Endothelial cell of umbilical vein (primary cell): ENCODE measurements around the gene TFB2M. TPM values are rescaled to one million over a fixed set of nuclear protein-coding genes. Genes with fewer than 3 reads are reported as not detected.
A peak's percentile ranks its signal among the peaks of the same experiment; 100 is the strongest.

Experiments
- BruUV-seq: library from RNA; stranded (reverse); fragments of 400-500 nt; replicated peaks from 2 replicates; lab custom pipeline; 2021; lab: Mats Ljungman, UMichigan
- CTCF ChIA-PET: fragments of 300-600, 350-600 bp; sonication (Branson Sonifier 250); formaldehyde crosslinking; loops from one replicate; lab custom pipeline; 2021; ENCODE audit warnings: antibody characterized with exemption, inconsistent platforms; lab: Charles Lee
- POLR2A ChIA-PET: fragments of 300-600, 350-600 bp; sonication (Branson Sonifier 250); formaldehyde crosslinking; loops from one replicate; lab custom pipeline; 2021; ENCODE audit warnings: antibody characterized with exemption, inconsistent platforms; lab: Charles Lee
- DNase-seq: peaks from one replicate; pipeline ENCODE4 v3.0.0-alpha.2; 2011; ENCODE audit warnings: low read depth, low spot score
- FAIRE-seq: peaks from 2 replicates; lab custom pipeline; 2011; peaks lifted over from hg19 to GRCh38; lab: Jason Lieb, UNC
- H2AFZ ChIP-seq: 2 replicates; pipeline ENCODE4 v1.6.0; 2012; ENCODE audit warnings: low read depth, low read length, control low read depth, inconsistent platforms
- H3K27ac ChIP-seq: 2 replicates; pipeline ENCODE4 v1.5.1; 2011; ENCODE audit warnings: low read depth, mild to moderate bottlenecking, control low read depth, low read length, moderate library complexity; ENCODE audit not compliant: insufficient read depth
- H3K27me3 ChIP-seq, 2 experiments: 2 replicates each; pipeline versions ENCODE4 v1.6.0 to v1.6.1; 2011; ENCODE audit warnings: low read length in 2 of 2, mixed read lengths in 1 of 2; ENCODE audit not compliant: control insufficient read depth in 2 of 2, insufficient read depth in 2 of 2
- H3K36me3 ChIP-seq, 2 experiments: 2 replicates in 1 of 2; 3 replicates in 1 of 2; pipeline ENCODE4 v1.5.1; 2011; ENCODE audit warnings: low read length in 2 of 2, mild to moderate bottlenecking in 1 of 2, moderate library complexity in 1 of 2; ENCODE audit not compliant: control insufficient read depth in 2 of 2, insufficient read depth in 2 of 2; ENCODE audit errors: extremely low read depth in 1 of 2
- H3K4me1 ChIP-seq: 3 replicates; pipeline ENCODE4 v1.5.1; 2011; ENCODE audit warnings: mild to moderate bottlenecking, low read length; ENCODE audit not compliant: control insufficient read depth, insufficient read depth; ENCODE audit errors: extremely low read depth
- H3K4me2 ChIP-seq: 2 replicates; pipeline ENCODE4 v1.6.1; 2011; ENCODE audit warnings: low read length, control low read depth, mixed read lengths; ENCODE audit not compliant: insufficient read depth
- H3K4me3 ChIP-seq, 3 experiments: fragments of 200-600 bp in 1 of 3; sonication (generic), shearing (Covaris generic) in 1 of 3; replicated peaks in 1 of 3; 2 replicates each; pipeline ENCODE4 v1.5.1; 2011 to 2016; ENCODE audit warnings: control low read depth in 3 of 3, low read length in 3 of 3, mild to moderate bottlenecking in 2 of 3, inconsistent platforms in 1 of 3, low read depth in 1 of 3, moderate library complexity in 1 of 3; ENCODE audit not compliant: insufficient read depth in 1 of 3
- H3K79me2 ChIP-seq: 2 replicates; pipeline ENCODE4 v1.6.0; 2012; ENCODE audit warnings: low read length, inconsistent platforms; ENCODE audit not compliant: control insufficient read depth, insufficient read depth
- H3K9ac ChIP-seq: replicated peaks from 2 replicates; pipeline ENCODE3; 2011; ENCODE audit warnings: low read length, control low read depth; ENCODE audit not compliant: insufficient read depth; ENCODE audit errors: extremely low read depth
- H3K9me1 ChIP-seq: replicated peaks from 3 replicates; pipeline ENCODE4 v1.6.0; 2011; ENCODE audit warnings: mild to moderate bottlenecking, low read length; ENCODE audit not compliant: control insufficient read depth, insufficient read depth; ENCODE audit errors: extremely low read depth
- H3K9me3 ChIP-seq: replicated peaks from 2 replicates; pipeline ENCODE4 v1.5.1; 2012; ENCODE audit warnings: low read length, inconsistent platforms; ENCODE audit not compliant: control insufficient read depth, insufficient read depth
- H4K20me1 ChIP-seq: replicated peaks from 2 replicates; pipeline ENCODE3; 2011; ENCODE audit warnings: mild to moderate bottlenecking, low read length; ENCODE audit not compliant: control insufficient read depth, insufficient read depth; ENCODE audit errors: extremely low read depth
- EZH2 ChIP-seq: IDR thresholded peaks from 2 replicates; pipeline ENCODE4 v1.6.1; 2012; ENCODE audit warnings: borderline replicate concordance, low read depth, mild to moderate bottlenecking, moderate library complexity, low read length, inconsistent platforms; ENCODE audit not compliant: severe bottlenecking
- FOS ChIP-seq: IDR thresholded peaks from 2 replicates; pipeline ENCODE4 v1.6.1; 2011; ENCODE audit warnings: mild to moderate bottlenecking, low read length, moderate library complexity, borderline replicate concordance; ENCODE audit not compliant: insufficient read depth
- GATA2 ChIP-seq: IDR thresholded peaks from 2 replicates; pipeline ENCODE4 v1.7.0; 2011; ENCODE audit warnings: low read depth, mild to moderate bottlenecking, moderate library complexity, mixed read lengths, low read length; ENCODE audit not compliant: insufficient read length, insufficient read depth
- JUN ChIP-seq: IDR thresholded peaks from 2 replicates; pipeline ENCODE4 v1.6.1; 2011; ENCODE audit warnings: borderline replicate concordance, low read depth; ENCODE audit not compliant: insufficient read length, insufficient read depth
- MAX ChIP-seq: IDR thresholded peaks from 2 replicates; pipeline ENCODE4 v1.6.1; 2011; ENCODE audit not compliant: insufficient read depth, insufficient read length
- MYC ChIP-seq: IDR thresholded peaks from one replicate; pipeline ENCODE4 v1.6.1; 2011; ENCODE audit warnings: mild to moderate bottlenecking, low read depth, low read length
- POLR2A ChIP-seq: IDR thresholded peaks from 2 replicates; pipeline ENCODE4 v1.6.1; 2012; ENCODE audit warnings: low read depth, mild to moderate bottlenecking, control low read depth, low read length
- POLR2AphosphoS5 ChIP-seq: IDR thresholded peaks from 2 replicates; pipeline ENCODE4 v1.6.1; 2012; ENCODE audit warnings: low read depth, mild to moderate bottlenecking, control low read depth, low read length, moderate library complexity; ENCODE audit not compliant: insufficient read depth
- dilution Hi-C: fragments of 300-500 bp; cut with MboI; formaldehyde crosslinking; loops from one replicate; pipeline ENCODE4 v1.15.0; 2019; ENCODE audit warnings: low sequenced_read_pairs; ENCODE audit not compliant: extremely low pct_ligation_motif_present
- intact Hi-C: fragments of 100-400 bp; cut with micrococcal nuclease; formaldehyde crosslinking; loops from one replicate; pipeline ENCODE4 v1.10.0; 2022
- polyA plus RNA-seq, 4 experiments: library from polyadenylated mRNA; depleted of rRNA in 3 of 4; stranded (reverse) in 3 of 4; unstranded in 1 of 4; fragments of >200 nt; gene quantifications; 2 replicates each; pipeline versions ENCODE4 v1.2.1 to v1.2.3, GENCODE V29; 2011 to 2012; ENCODE audit warnings: missing spikeins in 1 of 4
- total RNA-seq: library from RNA; stranded (reverse); gene quantifications from 2 replicates; pipeline ENCODE4 v1.2.3, GENCODE V29; 2021
- TF ChIP-seq, protein P1 (sequence below), 2 donors: IDR thresholded peaks; 1 replicate in 1 of 2; 2 replicates in 1 of 2; pipeline ENCODE4 v1.5.1; 2011; ENCODE audit warnings: low read length in 2 of 2, mild to moderate bottlenecking in 2 of 2, moderate library complexity in 2 of 2, control low read depth in 1 of 2, inconsistent platforms in 1 of 2, low read depth in 1 of 2; ENCODE audit not compliant: insufficient read depth in 1 of 2; ENCODE audit errors: extremely low read depth in 1 of 2

The TFB2M gene
- total and polyA plus RNA-seq, 2 donors (not counting 3 experiments of a cell fraction or from before 2014, with no cell fraction given), result 8.4 to 14.8 TPM

DNA sequence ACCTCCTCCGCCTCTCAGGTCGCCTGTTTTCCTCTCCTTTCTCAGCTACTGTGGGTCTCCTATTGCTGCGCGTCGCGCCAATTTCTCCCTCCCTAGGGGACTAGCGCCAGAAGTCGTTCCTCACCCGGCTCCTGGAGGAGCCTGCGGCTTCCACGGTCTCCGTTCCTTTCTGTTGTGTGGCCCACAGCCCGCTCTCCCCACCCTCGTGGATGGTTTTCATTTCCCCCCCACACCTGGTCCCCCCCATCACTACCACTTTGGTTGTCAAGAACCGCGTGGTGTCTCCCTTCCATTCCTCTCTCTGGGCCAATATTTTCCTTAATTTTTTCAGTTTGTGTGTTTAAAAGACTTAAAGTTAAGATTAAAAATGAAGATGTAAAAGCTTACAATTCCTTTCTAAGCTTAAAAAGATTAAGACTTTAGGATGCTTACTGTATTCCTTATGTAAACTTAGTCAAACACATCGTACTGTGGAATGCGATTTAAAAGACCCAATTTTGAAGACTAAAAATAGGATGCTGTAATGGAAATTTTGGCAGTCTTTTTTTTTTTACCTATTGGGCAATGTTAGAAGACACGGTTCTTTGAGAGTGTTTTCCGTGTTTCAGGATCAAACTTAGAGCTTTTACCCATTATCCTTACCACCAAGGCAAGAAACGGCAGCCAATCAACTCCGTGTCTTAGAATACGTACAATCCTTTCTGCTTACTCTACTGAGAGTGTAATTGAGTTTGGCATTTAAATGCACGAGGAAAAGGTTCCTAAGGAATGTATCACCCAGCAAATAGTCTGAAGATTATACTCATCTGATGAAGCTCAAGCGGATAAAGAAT is 968 bp upstream of the TFB2M start:
- peak overlapping the region; percentile 70 for H3K27ac ChIP-seq
- peaks cover 65% of the 10 kb centered on the region for H3K79me2 ChIP-seq
- DNase-seq, result peak; percentile 72
- H3K4me3 ChIP-seq, result peak overlapping the region; percentile 79 to 91 (median 90)
- dilution Hi-C loops (no loop called here), intact Hi-C loops (loop anchor here (1.0 to 10.0 kb wide), 7 partner anchors 42 to 1475 kb away; partner anchors contain the start of gene SMYD3)
- peak overlapping the region; percentile 93 for H3K9ac ChIP-seq
- H3K36me3 ChIP-seq, result no peaks in the 10 kb centered on the region
- BruUV-seq, result TSS peak; percentile 24
- H3K9me3 ChIP-seq, result no peaks in the 10 kb centered on the region
- POLR2A ChIA-PET, result interaction anchor here (0.7 to 1.4 kb wide), 3 partner anchors 41 to 339 kb away, joined by 3 to 5 read pairs (median 3); no protein-coding TSS in a partner anchor
- peaks cover 50% of the 10 kb centered on the region for H3K4me1 ChIP-seq
- no peak for TF ChIP-seq MYC
- TF ChIP-seq FOS, result no peak
- no peak for TF ChIP-seq MAX
- no peak for TF ChIP-seq JUN
- TF ChIP-seq, protein P1, sequence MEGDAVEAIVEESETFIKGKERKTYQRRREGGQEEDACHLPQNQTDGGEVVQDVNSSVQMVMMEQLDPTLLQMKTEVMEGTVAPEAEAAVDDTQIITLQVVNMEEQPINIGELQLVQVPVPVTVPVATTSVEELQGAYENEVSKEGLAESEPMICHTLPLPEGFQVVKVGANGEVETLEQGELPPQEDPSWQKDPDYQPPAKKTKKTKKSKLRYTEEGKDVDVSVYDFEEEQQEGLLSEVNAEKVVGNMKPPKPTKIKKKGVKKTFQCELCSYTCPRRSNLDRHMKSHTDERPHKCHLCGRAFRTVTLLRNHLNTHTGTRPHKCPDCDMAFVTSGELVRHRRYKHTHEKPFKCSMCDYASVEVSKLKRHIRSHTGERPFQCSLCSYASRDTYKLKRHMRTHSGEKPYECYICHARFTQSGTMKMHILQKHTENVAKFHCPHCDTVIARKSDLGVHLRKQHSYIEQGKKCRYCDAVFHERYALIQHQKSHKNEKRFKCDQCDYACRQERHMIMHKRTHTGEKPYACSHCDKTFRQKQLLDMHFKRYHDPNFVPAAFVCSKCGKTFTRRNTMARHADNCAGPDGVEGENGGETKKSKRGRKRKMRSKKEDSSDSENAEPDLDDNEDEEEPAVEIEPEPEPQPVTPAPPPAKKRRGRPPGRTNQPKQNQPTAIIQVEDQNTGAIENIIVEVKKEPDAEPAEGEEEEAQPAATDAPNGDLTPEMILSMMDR (IDR thresholded peaks at IDR 0.05; ENCODE audit: extremely low read depth in 1 of 2, insufficient read depth in 1 of 2, low read depth in 1 of 2, low read length in 2 of 2), result no peak
- TF ChIP-seq EZH2, result no peak
- no peak for TF ChIP-seq POLR2A
- TF ChIP-seq GATA2, result no peak
- TF ChIP-seq POLR2AphosphoS5, result no peak
- no peak for FAIRE-seq
- H3K4me2 ChIP-seq, result peak overlapping the region; percentile 95
- H4K20me1 ChIP-seq, result no peaks in the 10 kb centered on the region
- H3K9me1 ChIP-seq, result no peaks in the 10 kb centered on the region
- H2AFZ ChIP-seq, result peak overlapping the region; percentile 21
- H3K27me3 ChIP-seq, result no peaks in the 10 kb centered on the region
- CTCF ChIA-PET, result interaction anchor here (0.8 to 3.0 kb wide), 7 partner anchors 20 to 122 kb away, joined by 3 to 14 read pairs (median 7); no protein-coding TSS in a partner anchor
